ENCODE results near the gene TSTD2. TPM values are rescaled to one million over a fixed set of nuclear protein-coding genes. Genes with fewer than 3 reads are reported as not detected.
A peak's percentile ranks its signal among the peaks of the same experiment; 100 is the strongest.

Gene TSTD2
- total and polyA plus RNA-seq, 8 donors = 7.8 to 16.8 (median 10.0) TPM

DNA sequence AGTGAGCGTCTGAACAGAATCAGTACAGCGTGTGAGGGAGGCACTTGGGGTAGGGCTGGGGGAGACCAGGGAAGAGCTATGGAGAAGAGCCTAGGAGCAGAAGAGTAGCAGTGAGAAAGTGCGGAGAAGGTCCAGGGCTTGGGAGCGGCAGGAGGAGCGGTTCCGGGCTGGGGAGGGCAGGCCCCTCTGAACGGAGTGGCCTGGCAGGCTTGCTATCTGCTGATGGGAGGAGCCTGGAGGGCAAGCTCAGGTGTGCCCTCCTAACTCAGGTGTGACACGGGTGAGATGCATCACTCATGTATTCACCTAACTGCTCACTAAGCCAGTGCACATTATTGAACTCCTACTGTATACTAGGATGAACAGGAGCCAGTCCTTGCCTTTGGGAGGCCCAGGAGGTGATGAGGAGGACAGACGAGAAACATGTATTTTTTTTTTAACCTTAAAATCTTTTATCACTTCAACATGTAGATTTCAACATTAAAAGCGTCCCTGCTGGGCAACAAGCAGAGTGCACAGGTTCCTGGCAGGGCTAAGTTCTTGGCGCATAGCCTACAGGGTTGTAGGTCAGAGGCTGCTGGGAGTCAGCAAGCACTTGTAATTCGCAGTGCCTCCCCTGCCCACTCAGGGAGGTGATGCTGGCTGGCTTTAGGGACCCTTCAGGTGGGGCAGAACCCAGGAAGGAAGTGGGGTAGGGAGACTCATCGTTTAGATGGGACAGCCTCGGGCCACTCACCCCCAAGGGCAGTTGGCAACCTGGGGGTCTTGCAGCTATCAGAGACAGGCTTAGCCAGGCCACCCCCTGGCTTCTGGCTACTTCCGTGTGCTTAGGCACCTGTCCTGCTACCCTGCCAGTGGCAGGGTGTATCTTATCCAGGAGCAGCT is 76.2 kb downstream of the TSTD2 start:
- intact Hi-C loops (cut with DNase I) = no loop called here
- H3K27ac ChIP-seq = peak overlapping the region in 3 of 4 donors; percentile 18 to 63 (median 39)
- ATAC-seq (peak; percentile 56 to 71 (median 62)), FAIRE-seq (no peak), DNase-seq (peak in 3 of 6 donors; percentile 40 to 71 (median 60))
- 66 to 70% methylated on average over 15 of the region's 15 CpGs for WGBS, 2 donors
- H3K4me3 ChIP-seq = no peak overlapping the region
- no peaks in the 10 kb centered on the region for H3K27me3 ChIP-seq
- H3K9me3 ChIP-seq = no peaks in the 10 kb centered on the region
- H3K4me1 ChIP-seq = peaks cover 0 to 15% (median 7%) of the 10 kb centered on the region in 3 donors
- TF ChIP-seq, protein P1, sequence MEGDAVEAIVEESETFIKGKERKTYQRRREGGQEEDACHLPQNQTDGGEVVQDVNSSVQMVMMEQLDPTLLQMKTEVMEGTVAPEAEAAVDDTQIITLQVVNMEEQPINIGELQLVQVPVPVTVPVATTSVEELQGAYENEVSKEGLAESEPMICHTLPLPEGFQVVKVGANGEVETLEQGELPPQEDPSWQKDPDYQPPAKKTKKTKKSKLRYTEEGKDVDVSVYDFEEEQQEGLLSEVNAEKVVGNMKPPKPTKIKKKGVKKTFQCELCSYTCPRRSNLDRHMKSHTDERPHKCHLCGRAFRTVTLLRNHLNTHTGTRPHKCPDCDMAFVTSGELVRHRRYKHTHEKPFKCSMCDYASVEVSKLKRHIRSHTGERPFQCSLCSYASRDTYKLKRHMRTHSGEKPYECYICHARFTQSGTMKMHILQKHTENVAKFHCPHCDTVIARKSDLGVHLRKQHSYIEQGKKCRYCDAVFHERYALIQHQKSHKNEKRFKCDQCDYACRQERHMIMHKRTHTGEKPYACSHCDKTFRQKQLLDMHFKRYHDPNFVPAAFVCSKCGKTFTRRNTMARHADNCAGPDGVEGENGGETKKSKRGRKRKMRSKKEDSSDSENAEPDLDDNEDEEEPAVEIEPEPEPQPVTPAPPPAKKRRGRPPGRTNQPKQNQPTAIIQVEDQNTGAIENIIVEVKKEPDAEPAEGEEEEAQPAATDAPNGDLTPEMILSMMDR (IDR thresholded peaks at IDR 0.05) = no peak
- H3K36me3 ChIP-seq = no peaks in the 10 kb centered on the region

DNA sequence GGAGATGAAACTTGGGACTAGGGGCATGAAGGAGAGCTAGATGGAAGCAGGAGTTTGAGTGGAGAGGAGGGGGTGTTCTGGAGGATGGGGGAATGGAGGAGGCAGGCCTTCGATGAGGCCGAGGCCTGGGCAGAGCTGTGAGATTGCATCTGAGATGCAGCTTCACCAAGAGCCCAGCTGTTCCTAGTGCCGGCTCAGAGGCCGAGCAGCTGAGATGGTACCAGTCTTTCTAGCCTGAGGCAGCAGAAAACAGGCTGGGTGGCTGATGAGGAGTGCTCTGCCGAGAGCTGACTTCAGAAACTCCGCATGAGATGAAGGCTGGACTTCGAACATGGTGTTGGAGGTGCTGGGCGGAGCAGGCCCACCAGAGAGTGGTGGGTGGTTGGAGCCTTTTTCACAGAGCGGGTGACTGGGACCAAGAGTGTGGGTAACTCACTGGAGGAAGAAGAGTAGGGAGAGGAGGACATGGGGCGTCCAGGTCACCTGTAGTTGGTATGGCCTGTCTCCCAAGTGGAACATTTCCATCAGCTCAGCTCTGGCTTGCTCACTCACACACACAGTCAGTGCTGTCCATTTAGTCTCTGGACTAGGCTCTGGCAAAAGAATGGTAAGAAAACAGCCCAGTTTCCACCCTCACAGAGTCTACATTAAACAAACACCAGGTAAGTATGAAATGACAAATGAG is 77.0 kb downstream of the TSTD2 start:
- no peaks in the 10 kb centered on the region for H3K27me3 ChIP-seq
- H3K36me3 ChIP-seq = no peaks in the 10 kb centered on the region
- intact Hi-C loops (cut with DNase I) = no loop called here
- WGBS, 2 donors = 95 to 99% methylated on average over 10 of the region's 10 CpGs
- H3K27ac ChIP-seq = no peak overlapping the region
- no peaks in the 10 kb centered on the region for H3K9me3 ChIP-seq
- H3K4me1 ChIP-seq = peaks cover 0 to 15% (median 7%) of the 10 kb centered on the region in 3 donors
- TF ChIP-seq, protein P1 (IDR thresholded peaks at IDR 0.05) = no peak
- DNase-seq (no peak), ATAC-seq (no peak), FAIRE-seq (no peak)
- H3K4me3 ChIP-seq = no peak overlapping the region

DNA sequence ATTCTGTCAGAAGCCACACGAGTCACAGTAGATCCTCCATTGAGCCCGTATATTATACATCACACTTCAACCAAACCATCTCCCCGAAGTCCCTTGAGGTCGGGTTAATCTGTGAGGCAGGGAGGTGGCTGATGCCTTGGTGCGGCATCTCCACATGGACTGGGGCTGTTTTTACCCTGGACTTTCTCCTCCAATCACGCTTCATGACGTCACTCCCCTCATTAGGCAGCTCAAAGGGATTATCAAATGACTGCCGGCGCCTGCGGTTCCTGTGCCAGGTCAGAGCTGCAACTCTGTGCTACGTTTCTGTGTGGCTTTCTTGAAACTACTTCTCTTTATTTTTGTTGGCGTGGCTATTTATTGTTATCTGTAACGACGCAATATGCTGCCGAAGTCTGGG is 78.0 kb downstream of the TSTD2 start:
- TF ChIP-seq, protein P1 (IDR thresholded peaks at IDR 0.05) = no peak
- FAIRE-seq = no peak
- Histone ChIP-seq H3K27ac (no peak overlapping the region), H3K4me3 (no peak overlapping the region), H3K27me3 (no peaks in the 10 kb centered on the region), H3K4me1 (peaks cover 0 to 15% (median 7%) of the 10 kb centered on the region in 3 donors), H3K9me3 (no peaks in the 10 kb centered on the region), H3K36me3 (no peaks in the 10 kb centered on the region)
- intact Hi-C loops (cut with DNase I) = no loop called here
- ATAC-seq = no peak
- 79 to 84% methylated on average over 15 of the region's 15 CpGs for WGBS, 2 donors
- DNase-seq = no peak

DNA sequence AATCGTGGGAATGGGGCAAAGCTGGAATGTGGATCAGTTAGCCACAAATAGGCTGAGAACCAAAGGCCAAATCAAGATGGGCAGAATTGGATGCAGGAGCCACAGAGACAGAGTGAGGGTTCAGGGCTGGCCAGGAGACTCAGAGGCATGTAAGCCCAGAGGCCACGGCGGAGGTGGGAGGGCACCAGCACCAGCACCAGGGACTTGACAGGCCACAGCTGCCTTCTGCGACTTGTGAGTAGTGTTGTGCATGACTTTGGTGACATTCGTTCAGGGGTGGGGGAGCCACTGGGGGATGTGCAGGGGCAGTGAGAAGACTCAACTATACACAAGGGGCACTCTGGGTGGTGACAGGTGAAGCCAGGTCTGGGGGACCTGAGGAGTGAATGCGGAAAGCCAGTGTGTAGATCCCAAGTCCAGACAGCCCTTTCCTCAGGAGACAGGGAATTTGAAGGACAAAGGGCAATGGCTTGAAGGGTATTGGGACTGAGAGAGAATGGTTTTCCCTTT is 78.5 kb downstream of the TSTD2 start:
- Histone ChIP-seq H3K27ac (no peak overlapping the region), H3K4me3 (no peak overlapping the region), H3K27me3 (no peaks in the 10 kb centered on the region), H3K9me3 (no peaks in the 10 kb centered on the region), H3K36me3 (no peaks in the 10 kb centered on the region), H3K4me1 (peaks cover 0 to 15% (median 7%) of the 10 kb centered on the region in 3 donors)
- ATAC-seq = no peak
- 89 to 92% methylated on average over 6 of the region's 6 CpGs for WGBS, 2 donors
- no peak for DNase-seq
- TF ChIP-seq, protein P1 (IDR thresholded peaks at IDR 0.05) = no peak
- intact Hi-C loops (cut with DNase I) = no loop called here
- FAIRE-seq = no peak
